HTR-8/SVneo (cell line): ENCODE data around the gene MYH7.

Source experiments
- DNase-seq: peaks from one replicate; pipeline ENCODE4 v3.0.0; 2011; ENCODE audit warnings: low spot score, mixed read lengths; ENCODE audit not compliant: insufficient read length
- FAIRE-seq: peaks from 2 replicates; lab custom pipeline; 2011; peaks lifted over from hg19 to GRCh38; lab: Jason Lieb, UNC

Gene MYH7

GRCh38 chr14:23377573-23378563, 57.6 kb downstream of the MYH7 start:
- FAIRE-seq = no peak
- DNase-seq = no peak

DNA sequence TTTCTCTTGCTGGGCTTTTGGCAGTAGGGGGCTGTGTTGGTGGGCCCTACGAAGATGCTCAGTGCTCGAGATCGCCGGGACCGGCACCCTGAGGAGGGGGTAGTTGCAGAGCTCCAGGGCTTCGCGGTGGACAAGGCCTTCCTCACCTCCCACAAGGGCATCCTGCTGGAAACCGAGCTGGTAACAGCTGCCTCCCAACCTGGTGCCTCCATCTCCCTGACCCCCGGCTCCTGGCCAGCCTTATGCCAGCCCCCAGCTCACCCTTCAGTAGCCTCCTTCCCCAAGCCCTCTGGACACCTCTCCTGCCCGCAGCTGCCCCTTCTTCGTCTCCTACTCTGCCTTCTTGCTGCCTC, 58.3 kb downstream of the MYH7 start:
- DNase-seq = no peak
- FAIRE-seq = no peak

DNA sequence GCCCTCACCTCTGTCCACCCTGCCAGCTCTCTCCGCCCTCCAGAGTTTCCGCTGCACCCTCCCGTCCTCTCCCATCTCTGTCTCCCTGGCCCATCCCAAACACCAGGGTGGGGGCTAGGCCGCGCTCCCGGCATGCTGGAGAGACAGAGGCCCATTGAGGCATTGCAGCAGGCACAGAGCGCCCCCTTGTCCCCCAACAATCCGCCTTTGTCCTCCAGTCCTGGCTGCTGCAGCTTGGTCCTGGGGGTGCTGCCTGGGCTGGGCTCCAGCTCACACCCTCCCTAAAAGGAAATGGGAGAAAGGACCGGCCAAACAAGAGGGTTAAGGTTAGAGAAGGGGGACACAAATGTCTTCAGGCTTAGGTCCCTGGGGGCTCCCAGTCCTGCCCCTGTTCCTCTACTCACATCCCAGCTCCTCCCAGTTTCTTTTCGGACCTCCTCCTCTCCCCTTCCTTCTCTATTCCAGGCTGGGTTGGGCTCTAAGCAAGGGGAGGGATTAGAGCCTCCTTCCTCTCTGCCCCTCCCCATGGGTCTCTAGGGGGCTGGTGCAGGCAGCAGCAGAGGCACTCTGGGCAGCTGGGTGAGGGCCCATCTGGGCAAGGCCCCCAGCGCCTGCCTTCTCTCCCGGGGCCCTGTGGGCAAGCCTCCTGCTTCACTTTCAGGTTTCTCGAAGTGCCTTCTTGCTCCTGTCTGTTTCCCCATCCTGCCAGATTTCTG, 58.8 kb downstream of the MYH7 start, which contains the start of gene CMTM5:
TSS of gene CMTM5 (plus strand) at position 565 of the 716 bp plus-strand sequence. CDS start 206 bp downstream, outside the sequence.
- DNase-seq (no peak), FAIRE-seq (no peak)

DNA sequence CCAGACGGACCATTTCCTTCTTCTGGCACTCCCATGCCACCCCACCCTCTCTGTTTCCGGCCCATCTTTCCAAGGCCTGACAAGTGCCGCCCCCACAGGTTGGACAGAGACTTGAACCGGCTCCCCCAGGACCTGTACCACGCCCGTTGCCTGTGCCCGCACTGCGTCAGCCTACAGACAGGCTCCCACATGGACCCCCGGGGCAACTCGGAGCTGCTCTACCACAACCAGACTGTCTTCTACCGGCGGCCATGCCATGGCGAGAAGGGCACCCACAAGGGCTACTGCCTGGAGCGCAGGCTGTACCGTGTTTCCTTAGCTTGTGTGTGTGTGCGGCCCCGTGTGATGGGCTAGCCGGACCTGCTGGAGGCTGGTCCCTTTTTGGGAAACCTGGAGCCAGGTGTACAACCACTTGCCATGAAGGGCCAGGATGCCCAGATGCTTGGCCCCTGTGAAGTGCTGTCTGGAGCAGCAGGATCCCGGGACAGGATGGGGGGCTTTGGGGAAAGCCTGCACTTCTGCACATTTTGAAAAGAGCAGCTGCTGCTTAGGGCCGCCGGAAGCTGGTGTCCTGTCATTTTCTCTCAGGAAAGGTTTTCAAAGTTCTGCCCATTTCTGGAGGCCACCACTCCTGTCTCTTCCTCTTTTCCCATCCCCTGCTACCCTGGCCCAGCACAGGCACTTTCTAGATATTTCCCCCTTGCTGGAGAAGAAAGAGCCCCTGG, 59.8 kb downstream of the MYH7 start:
- DNase-seq = no peak

DNA sequence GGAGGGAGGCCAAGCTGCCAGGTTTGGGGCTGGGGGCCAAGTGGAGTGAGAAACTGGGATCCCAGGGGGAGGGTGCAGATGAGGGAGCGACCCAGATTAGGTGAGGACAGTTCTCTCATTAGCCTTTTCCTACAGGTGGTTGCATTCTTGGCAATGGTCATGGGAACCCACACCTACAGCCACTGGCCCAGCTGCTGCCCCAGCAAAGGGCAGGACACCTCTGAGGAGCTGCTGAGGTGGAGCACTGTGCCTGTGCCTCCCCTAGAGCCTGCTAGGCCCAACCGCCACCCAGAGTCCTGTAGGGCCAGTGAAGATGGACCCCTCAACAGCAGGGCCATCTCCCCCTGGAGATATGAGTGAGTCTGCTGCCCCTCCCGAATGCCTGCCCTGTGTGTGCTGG, 62.4 kb downstream of the MYH7 start:
- no peak for FAIRE-seq
- no peak for DNase-seq

More for the DNA sequence above, 59.8 kb downstream of the MYH7 start:
- no peak for FAIRE-seq

DNA sequence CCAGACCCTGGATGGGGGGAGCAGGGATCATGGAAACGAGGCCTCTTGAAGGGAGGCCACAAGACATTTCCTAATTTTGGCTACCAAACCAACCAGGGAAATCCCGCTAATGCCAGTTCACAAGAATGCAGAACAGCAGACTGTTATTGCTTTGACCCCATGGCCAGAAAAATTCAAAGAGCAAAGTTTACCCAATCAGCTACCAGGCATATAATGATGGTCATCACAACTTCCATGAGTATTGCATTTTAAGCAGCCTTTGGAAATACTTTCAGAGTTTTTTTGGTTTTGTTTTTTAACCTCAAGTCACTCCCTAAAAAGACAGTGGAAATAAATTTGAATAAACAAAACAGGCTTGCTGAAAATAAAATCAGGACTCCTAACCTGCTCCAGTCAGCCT, 63.0 kb downstream of the MYH7 start, which contains the start of gene IL25:
TSS of gene IL25 (plus strand) at position 301 of the 400 bp plus-strand sequence.
- no peak for DNase-seq

GRCh38 chr14:23371865-23372264, 63.6 kb downstream of the MYH7 start:
- no peak for FAIRE-seq

More for the DNA sequence above, 63.0 kb downstream of the MYH7 start, which contains the start of gene IL25:
- FAIRE-seq = no peak

GRCh38 chr14:23370221-23370620, 65.2 kb downstream of the MYH7 start:
- DNase-seq (no peak), FAIRE-seq (no peak)

More at GRCh38 chr14:23371865-23372264, 63.6 kb downstream of the MYH7 start:
- DNase-seq = no peak

GRCh38 chr14:23366426-23366921, 69.0 kb downstream of the MYH7 start:
- DNase-seq (peak; percentile 13), FAIRE-seq (no peak)

DNA sequence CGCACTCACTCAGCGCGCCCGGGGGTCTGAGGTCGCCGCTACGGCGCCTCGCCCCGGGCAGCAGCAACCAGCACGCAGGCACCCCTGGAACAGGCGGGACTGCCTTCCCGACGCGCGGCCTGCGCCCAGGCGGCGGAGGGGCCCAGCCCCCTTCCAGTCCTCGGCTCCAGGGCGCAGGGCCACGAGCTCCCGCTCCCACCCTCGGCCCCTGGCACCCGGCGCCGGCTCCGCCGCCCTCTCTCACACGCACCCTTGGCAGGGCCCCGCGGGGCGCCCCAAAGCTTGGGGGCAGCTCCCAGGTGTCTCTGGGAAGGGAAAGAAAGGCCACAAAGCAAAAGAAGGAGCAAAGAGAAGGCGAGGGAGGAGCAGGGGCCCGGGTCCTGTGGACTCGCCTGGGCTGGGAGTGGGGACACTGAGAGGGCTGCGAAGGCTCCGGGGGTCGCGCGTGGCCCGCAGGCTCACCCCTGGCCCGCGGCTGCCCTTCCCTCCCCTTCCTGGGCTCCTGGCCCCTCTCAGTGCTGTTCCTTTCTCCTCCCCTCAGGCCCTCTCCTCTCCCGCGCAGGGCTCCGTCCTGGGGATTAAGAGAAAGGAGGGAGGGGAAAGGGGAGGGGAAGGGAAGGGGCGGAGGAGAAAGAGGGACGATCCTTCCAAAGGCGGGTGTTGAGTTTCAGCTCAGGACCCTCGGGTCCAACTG, 69.6 kb downstream of the MYH7 start:
- FAIRE-seq (no peak), DNase-seq (peak; percentile 24)

DNA sequence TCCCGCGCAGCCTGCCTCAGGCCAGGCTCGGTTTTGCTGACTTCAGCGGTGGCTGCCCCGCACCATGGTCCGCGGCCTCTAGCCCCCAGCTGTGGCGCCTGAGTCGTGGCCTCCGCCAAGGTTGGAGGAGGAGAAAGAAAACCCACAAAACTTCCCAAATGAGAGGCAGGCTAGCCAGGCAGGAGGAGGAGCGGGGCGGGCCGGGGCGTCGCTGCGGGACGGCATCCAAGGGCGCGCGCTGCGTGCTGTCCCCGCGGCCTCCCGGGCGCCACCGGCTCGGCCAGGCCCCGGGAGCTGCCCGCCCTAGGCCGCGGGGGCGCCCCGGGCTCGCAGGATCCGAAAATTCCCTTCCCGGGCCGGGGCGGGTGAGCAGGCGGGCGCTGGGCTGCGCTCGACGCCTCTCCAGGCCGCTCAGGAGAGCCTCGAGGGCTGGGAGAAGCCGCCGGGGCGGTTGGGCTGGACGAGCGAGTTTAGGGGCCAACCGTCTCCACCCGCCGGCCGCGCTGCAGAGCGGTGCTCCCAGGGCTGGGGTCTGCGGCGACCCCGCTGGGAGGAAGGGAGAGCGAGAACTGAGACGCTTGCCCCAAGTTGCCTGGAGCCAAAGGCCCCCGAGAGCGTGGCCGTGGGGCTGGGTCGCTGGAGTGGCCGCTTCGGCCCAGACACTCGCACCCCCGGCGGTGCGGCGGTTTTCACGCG, 70.3 kb downstream of the MYH7 start, which contains the start of gene EFS:
TSS of gene EFS (minus strand) at position 137 of the 696 bp plus-strand sequence. CDS start 147 bp downstream, outside the sequence.
- no peak for DNase-seq

GRCh38 chr14:23364164-23365035, 71.1 kb downstream of the MYH7 start:
- DNase-seq (no peak), FAIRE-seq (no peak)

More for the DNA sequence above, 70.3 kb downstream of the MYH7 start, which contains the start of gene EFS:
- no peak for FAIRE-seq
